Panc1 (cell line): ENCODE data around the gene WLS.

ENCODE experiments used
- CTCF ChIP-seq: fragments of 450-650 bp; IDR thresholded peaks from 2 replicates; pipeline ENCODE4 v1.5.1; 2017; ENCODE audit warnings: mild to moderate bottlenecking
- POLR2AphosphoS5 ChIP-seq: IDR thresholded peaks from 2 replicates; pipeline ENCODE4 v1.6.1; 2012; ENCODE audit warnings: mild to moderate bottlenecking, low read depth, low read length, moderate library complexity

- TF ChIP-seq CTCF, result no peak
- TF ChIP-seq POLR2AphosphoS5, result no peak
Observed at GRCh38 chr1:68181165-68181556, 51.2 kb downstream of the WLS start.
